Gastroesophageal sphincter (tissue), 3 donors: ENCODE measurements around the gene FGD5.

Experiments used
- EP300 ChIP-seq: sonication (generic); formaldehyde crosslinking; IDR thresholded peaks from one replicate; pipeline ENCODE4 v1.6.1; 2017; ENCODE audit warnings: antibody characterized with exemption, mild to moderate bottlenecking
- POLR2A ChIP-seq, 2 donors: fragments of 450-650 bp; IDR thresholded peaks; one replicate each; pipeline ENCODE4 v1.6.1; 2017; ENCODE audit warnings: antibody characterized with exemption in 2 of 2, mild to moderate bottlenecking in 2 of 2, moderate library complexity in 1 of 2
- POLR2AphosphoS5 ChIP-seq: sonication (generic); formaldehyde crosslinking; IDR thresholded peaks from one replicate; pipeline ENCODE4 v1.6.1; 2017; ENCODE audit warnings: antibody characterized with exemption
- TF ChIP-seq, protein P1 (sequence below), 4 experiments: fragments of 200-600 bp in 2 of 4; fragments of 450-650 bp in 2 of 4; sonication (generic) in 1 of 4; IDR thresholded peaks; one replicate each; pipeline ENCODE4 v1.5.1; 2017 to 2019; ENCODE audit warnings: antibody characterized with exemption in 4 of 4, mild to moderate bottlenecking in 2 of 4, moderate library complexity in 2 of 4

- TF ChIP-seq, protein P1, sequence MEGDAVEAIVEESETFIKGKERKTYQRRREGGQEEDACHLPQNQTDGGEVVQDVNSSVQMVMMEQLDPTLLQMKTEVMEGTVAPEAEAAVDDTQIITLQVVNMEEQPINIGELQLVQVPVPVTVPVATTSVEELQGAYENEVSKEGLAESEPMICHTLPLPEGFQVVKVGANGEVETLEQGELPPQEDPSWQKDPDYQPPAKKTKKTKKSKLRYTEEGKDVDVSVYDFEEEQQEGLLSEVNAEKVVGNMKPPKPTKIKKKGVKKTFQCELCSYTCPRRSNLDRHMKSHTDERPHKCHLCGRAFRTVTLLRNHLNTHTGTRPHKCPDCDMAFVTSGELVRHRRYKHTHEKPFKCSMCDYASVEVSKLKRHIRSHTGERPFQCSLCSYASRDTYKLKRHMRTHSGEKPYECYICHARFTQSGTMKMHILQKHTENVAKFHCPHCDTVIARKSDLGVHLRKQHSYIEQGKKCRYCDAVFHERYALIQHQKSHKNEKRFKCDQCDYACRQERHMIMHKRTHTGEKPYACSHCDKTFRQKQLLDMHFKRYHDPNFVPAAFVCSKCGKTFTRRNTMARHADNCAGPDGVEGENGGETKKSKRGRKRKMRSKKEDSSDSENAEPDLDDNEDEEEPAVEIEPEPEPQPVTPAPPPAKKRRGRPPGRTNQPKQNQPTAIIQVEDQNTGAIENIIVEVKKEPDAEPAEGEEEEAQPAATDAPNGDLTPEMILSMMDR (IDR thresholded peaks at IDR 0.05): no peak
- no peak for TF ChIP-seq POLR2A (IDR thresholded peaks at IDR 0.05)
- no peak for TF ChIP-seq POLR2AphosphoS5
- no peak for TF ChIP-seq EP300
Observed at GRCh38 chr3:14802381-14802731, 16.4 kb upstream of the FGD5 start.
